ENCODE measurements around the gene GNG13.
"Not testable (repeated sequence)": the region's sequence is repeated elsewhere in the genome, so short reads cannot be mapped to it uniquely, and the experiment has no call there.

GNG13 gene

GRCh38 chr16:762595-763268 lies 37.8 kb downstream of the GNG13 start:
- Histone ChIP-seq H3K36me3 (ENCODE audit: control insufficient read depth in 2 of 2, insufficient read depth in 2 of 2, low read length in 2 of 2) (no peaks in the 10 kb centered on the region), H3K4me1 (ENCODE audit: control insufficient read depth in 2 of 2, insufficient read depth in 2 of 2, low read length in 2 of 2) (no peaks in the 10 kb centered on the region), H3K4me3 (ENCODE audit: low read length in 2 of 2) (no peak overlapping the region), H3K27ac (ENCODE audit: low read depth in 2 of 2, low read length in 2 of 2) (no peak overlapping the region), H3K9ac (ENCODE audit: low read depth in 1 of 2, low read length in 2 of 2) (no peak overlapping the region), H3K9me3 (ENCODE audit: control insufficient read depth in 2 of 2, low read length in 2 of 2) (no peaks in the 10 kb centered on the region), H3K27me3 (ENCODE audit: control insufficient read depth in 2 of 2, insufficient read depth in 2 of 2, low read length in 2 of 2) (peaks cover 0 to 12% of the 10 kb centered on the region in 2 donors)

GRCh38 chr16:761625-762513 lies 38.7 kb downstream of the GNG13 start:
- no peak overlapping the region for H3K9ac ChIP-seq (ENCODE audit: low read depth in 1 of 2, low read length in 2 of 2)
- no peaks in the 10 kb centered on the region for H3K4me1 ChIP-seq (ENCODE audit: control insufficient read depth in 2 of 2, insufficient read depth in 2 of 2, low read length in 2 of 2)
- no peaks in the 10 kb centered on the region for H3K36me3 ChIP-seq (ENCODE audit: control insufficient read depth in 2 of 2, insufficient read depth in 2 of 2, low read length in 2 of 2)
- no peak overlapping the region for H3K27ac ChIP-seq (ENCODE audit: low read depth in 2 of 2, low read length in 2 of 2)
- H3K9me3 ChIP-seq (ENCODE audit: control insufficient read depth in 2 of 2, low read length in 2 of 2) = no peaks in the 10 kb centered on the region
- H3K27me3 ChIP-seq (ENCODE audit: control insufficient read depth in 2 of 2, insufficient read depth in 2 of 2, low read length in 2 of 2) = peaks cover 0 to 12% of the 10 kb centered on the region in 2 donors
- no peak overlapping the region for H3K4me3 ChIP-seq (ENCODE audit: low read length in 2 of 2)

GRCh38 chr16:760545-761343 lies 39.8 kb downstream of the GNG13 start, which contains the start of gene MSLN:
Gene MSLN (plus strand): TSS chr16:760734. CDS start chr16:762681, 1,947 bp downstream.
- H3K9me3 ChIP-seq (ENCODE audit: control insufficient read depth in 2 of 2, low read length in 2 of 2) = no peaks in the 10 kb centered on the region
- no peak within 1 kb of the TSS for H3K27ac ChIP-seq (ENCODE audit: low read depth in 2 of 2, low read length in 2 of 2)
- peaks cover 4 to 12% of the 10 kb centered on the region in 2 donors for H3K27me3 ChIP-seq (ENCODE audit: control insufficient read depth in 2 of 2, insufficient read depth in 2 of 2, low read length in 2 of 2)
- no peaks in the 10 kb centered on the region for H3K4me1 ChIP-seq (ENCODE audit: control insufficient read depth in 2 of 2, insufficient read depth in 2 of 2, low read length in 2 of 2)
- no peak within 1 kb of the TSS for H3K9ac ChIP-seq (ENCODE audit: low read depth in 1 of 2, low read length in 2 of 2)
- no peak within 1 kb of the TSS for H3K4me3 ChIP-seq (ENCODE audit: low read length in 2 of 2)
- H3K36me3 ChIP-seq (ENCODE audit: control insufficient read depth in 2 of 2, insufficient read depth in 2 of 2, low read length in 2 of 2) = no peaks in the 10 kb centered on the region

- Histone ChIP-seq H3K27me3 (ENCODE audit: control insufficient read depth in 2 of 2, insufficient read depth in 2 of 2, low read length in 2 of 2) (peaks cover 4 to 12% of the 10 kb centered on the region in 2 donors), H3K4me3 (ENCODE audit: low read length in 2 of 2) (no peak overlapping the region), H3K36me3 (ENCODE audit: control insufficient read depth in 2 of 2, insufficient read depth in 2 of 2, low read length in 2 of 2) (no peaks in the 10 kb centered on the region), H3K27ac (ENCODE audit: low read depth in 2 of 2, low read length in 2 of 2) (no peak overlapping the region), H3K4me1 (ENCODE audit: control insufficient read depth in 2 of 2, insufficient read depth in 2 of 2, low read length in 2 of 2) (no peaks in the 10 kb centered on the region), H3K9ac (ENCODE audit: low read depth in 1 of 2, low read length in 2 of 2) (no peak overlapping the region), H3K9me3 (ENCODE audit: control insufficient read depth in 2 of 2, low read length in 2 of 2) (no peaks in the 10 kb centered on the region)
Measured at GRCh38 chr16:760065-760464, 40.5 kb downstream of the GNG13 start.

GRCh38 chr16:759110-759910 lies 41.2 kb downstream of the GNG13 start:
- no peaks in the 10 kb centered on the region for H3K9me3 ChIP-seq (ENCODE audit: control insufficient read depth in 2 of 2, low read length in 2 of 2)
- no peak overlapping the region for H3K4me3 ChIP-seq (ENCODE audit: low read length in 2 of 2)
- no peak overlapping the region for H3K27ac ChIP-seq (ENCODE audit: low read depth in 2 of 2, low read length in 2 of 2)
- H3K4me1 ChIP-seq (ENCODE audit: control insufficient read depth in 2 of 2, insufficient read depth in 2 of 2, low read length in 2 of 2) = no peaks in the 10 kb centered on the region
- no peaks in the 10 kb centered on the region for H3K36me3 ChIP-seq (ENCODE audit: control insufficient read depth in 2 of 2, insufficient read depth in 2 of 2, low read length in 2 of 2)
- peaks cover 6 to 12% of the 10 kb centered on the region in 2 donors for H3K27me3 ChIP-seq (ENCODE audit: control insufficient read depth in 2 of 2, insufficient read depth in 2 of 2, low read length in 2 of 2)
- no peak overlapping the region for H3K9ac ChIP-seq (ENCODE audit: low read depth in 1 of 2, low read length in 2 of 2)

GRCh38 chr16:756428-756827 lies 44.1 kb downstream of the GNG13 start:
- Histone ChIP-seq H3K4me1 (ENCODE audit: control insufficient read depth in 2 of 2, insufficient read depth in 2 of 2, low read length in 2 of 2) (no peaks in the 10 kb centered on the region), H3K9me3 (ENCODE audit: control insufficient read depth in 2 of 2, low read length in 2 of 2) (no peaks in the 10 kb centered on the region), H3K4me3 (ENCODE audit: low read length in 2 of 2) (no peak overlapping the region), H3K27me3 (ENCODE audit: control insufficient read depth in 2 of 2, insufficient read depth in 2 of 2, low read length in 2 of 2) (peaks cover 15 to 16% of the 10 kb centered on the region in 2 donors), H3K9ac (ENCODE audit: low read depth in 1 of 2, low read length in 2 of 2) (no peak overlapping the region), H3K36me3 (ENCODE audit: control insufficient read depth in 2 of 2, insufficient read depth in 2 of 2, low read length in 2 of 2) (no peaks in the 10 kb centered on the region), H3K27ac (ENCODE audit: low read depth in 2 of 2, low read length in 2 of 2) (no peak overlapping the region)

- Histone ChIP-seq H3K27ac (ENCODE audit: low read depth in 2 of 2, low read length in 2 of 2) (no peak overlapping the region), H3K9me3 (ENCODE audit: control insufficient read depth in 2 of 2, low read length in 2 of 2) (no peaks in the 10 kb centered on the region), H3K4me1 (ENCODE audit: control insufficient read depth in 2 of 2, insufficient read depth in 2 of 2, low read length in 2 of 2) (no peaks in the 10 kb centered on the region), H3K36me3 (ENCODE audit: control insufficient read depth in 2 of 2, insufficient read depth in 2 of 2, low read length in 2 of 2) (no peaks in the 10 kb centered on the region), H3K4me3 (ENCODE audit: low read length in 2 of 2) (no peak overlapping the region), H3K9ac (ENCODE audit: low read depth in 1 of 2, low read length in 2 of 2) (no peak overlapping the region), H3K27me3 (ENCODE audit: control insufficient read depth in 2 of 2, insufficient read depth in 2 of 2, low read length in 2 of 2) (peaks cover 10 to 16% of the 10 kb centered on the region in 2 donors)
Measured at GRCh38 chr16:754656-755055, 45.9 kb downstream of the GNG13 start.

- H3K9me3 ChIP-seq (ENCODE audit: control insufficient read depth in 2 of 2, low read length in 2 of 2); H3K27ac ChIP-seq (ENCODE audit: low read depth in 2 of 2, low read length in 2 of 2); H3K36me3 ChIP-seq (ENCODE audit: control insufficient read depth in 2 of 2, insufficient read depth in 2 of 2, low read length in 2 of 2); H3K4me1 ChIP-seq (ENCODE audit: control insufficient read depth in 2 of 2, insufficient read depth in 2 of 2, low read length in 2 of 2); H3K4me3 ChIP-seq (ENCODE audit: low read length in 2 of 2); H3K9ac ChIP-seq (ENCODE audit: low read depth in 1 of 2, low read length in 2 of 2): not testable (repeated sequence)
- peaks cover 10 to 16% of the 10 kb centered on the region in 2 donors for H3K27me3 ChIP-seq (ENCODE audit: control insufficient read depth in 2 of 2, insufficient read depth in 2 of 2, low read length in 2 of 2)
Measured at GRCh38 chr16:754121-754607, 46.4 kb downstream of the GNG13 start.

- Histone ChIP-seq H3K36me3 (ENCODE audit: control insufficient read depth in 2 of 2, insufficient read depth in 2 of 2, low read length in 2 of 2) (no peaks in the 10 kb centered on the region), H3K4me1 (ENCODE audit: control insufficient read depth in 2 of 2, insufficient read depth in 2 of 2, low read length in 2 of 2) (no peaks in the 10 kb centered on the region), H3K27ac (ENCODE audit: low read depth in 2 of 2, low read length in 2 of 2) (no peak overlapping the region), H3K9ac (ENCODE audit: low read depth in 1 of 2, low read length in 2 of 2) (no peak overlapping the region), H3K27me3 (ENCODE audit: control insufficient read depth in 2 of 2, insufficient read depth in 2 of 2, low read length in 2 of 2) (peaks cover 10 to 16% of the 10 kb centered on the region in 2 donors), H3K9me3 (ENCODE audit: control insufficient read depth in 2 of 2, low read length in 2 of 2) (no peaks in the 10 kb centered on the region), H3K4me3 (ENCODE audit: low read length in 2 of 2) (no peak overlapping the region)
Measured at GRCh38 chr16:752007-752312, 48.6 kb downstream of the GNG13 start.
